GM04503 (cell line): ENCODE measurements around the gene DAAM2.
A peak's percentile ranks its signal among the peaks of the same experiment; 100 is the strongest.

Experiments
- DNase-seq: peaks from one replicate; pipeline ENCODE4 v3.0.0-alpha.2; 2012; ENCODE audit warnings: low read depth

The DAAM2 gene

DNA sequence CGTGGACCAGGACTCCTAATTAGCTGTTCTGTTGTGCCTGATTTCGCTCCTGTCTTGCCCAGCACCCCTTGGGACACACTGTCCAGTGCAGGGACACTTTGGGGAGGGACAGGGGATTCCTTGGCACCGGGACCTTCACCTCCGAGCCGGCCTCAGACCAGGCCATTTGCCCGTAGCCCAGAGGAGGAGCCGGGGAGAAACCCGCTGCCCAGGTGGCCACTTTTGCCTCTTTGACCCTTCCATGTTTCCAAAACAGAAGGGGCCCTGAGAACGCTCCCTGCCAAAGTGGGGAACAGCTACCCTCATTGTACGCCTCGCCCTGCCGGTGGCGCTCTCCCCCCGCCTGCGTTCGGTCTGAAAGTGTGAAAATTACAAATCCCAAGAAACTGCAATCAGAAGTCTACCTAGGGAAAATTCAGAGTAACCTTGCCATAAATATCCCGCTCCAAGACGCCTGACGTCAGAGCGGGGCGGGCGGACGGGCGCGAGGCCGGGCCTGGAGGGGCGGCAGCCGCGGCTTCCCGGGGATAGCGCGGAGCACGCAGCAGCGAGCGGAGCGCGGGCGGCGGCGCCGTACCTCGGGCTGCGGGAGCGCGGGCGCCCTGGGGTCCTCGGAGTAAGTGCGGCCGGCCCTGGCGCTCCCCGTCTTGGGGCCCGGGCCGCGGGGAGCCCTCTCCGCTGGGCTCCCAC is at the start of gene DAAM2:
Gene DAAM2 (plus strand): TSS at position 527 of the 690 bp plus-strand sequence. CDS start 63,927 bp downstream, outside the sequence.
- no peak for DNase-seq

GRCh38 chr6:39746795-39747194 is 45.4 kb upstream of the DAAM2 start:
- DNase-seq = no peak

DNA sequence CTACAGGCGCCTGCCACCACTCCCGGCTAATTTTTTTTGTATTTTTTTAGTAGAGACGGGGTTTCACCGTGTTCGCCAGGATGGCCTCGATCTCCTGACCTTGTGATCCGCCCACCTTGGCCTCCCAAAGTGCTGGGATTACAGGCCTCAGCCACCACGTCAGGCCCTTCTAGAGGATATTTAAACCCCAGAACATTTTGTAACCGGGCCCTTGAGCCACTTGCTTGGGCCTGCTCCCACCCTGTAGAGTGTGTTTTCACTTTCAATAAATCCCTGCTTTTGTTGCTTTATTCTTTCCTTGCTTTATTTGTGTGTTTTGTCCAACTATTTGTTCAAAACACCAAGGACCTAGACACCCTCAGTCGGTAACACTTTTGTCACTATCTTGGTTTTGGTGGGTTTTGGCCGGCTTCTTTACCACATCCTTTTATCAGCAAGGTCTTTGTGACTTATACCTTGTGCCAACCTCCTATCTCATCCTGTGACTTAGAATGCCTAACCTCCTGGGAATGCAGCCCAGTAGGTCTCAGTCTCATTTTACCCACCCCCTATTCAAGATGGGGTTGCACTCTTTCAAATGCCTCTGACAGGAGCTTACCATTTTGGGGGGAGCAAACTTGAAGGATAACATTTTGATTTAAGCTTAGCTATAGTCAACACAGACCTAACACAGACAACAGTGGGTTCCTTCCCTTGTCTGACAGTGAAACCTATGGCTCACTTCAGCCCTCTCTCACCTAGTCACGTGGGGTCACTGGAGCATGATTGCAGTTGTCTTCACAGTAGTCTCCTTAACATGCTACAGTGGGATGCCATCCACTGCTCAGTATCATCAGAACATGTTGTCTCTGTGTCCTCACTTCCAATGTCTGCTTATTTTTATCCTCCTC is 39.1 kb upstream of the DAAM2 start:
- no peak for DNase-seq

DNA sequence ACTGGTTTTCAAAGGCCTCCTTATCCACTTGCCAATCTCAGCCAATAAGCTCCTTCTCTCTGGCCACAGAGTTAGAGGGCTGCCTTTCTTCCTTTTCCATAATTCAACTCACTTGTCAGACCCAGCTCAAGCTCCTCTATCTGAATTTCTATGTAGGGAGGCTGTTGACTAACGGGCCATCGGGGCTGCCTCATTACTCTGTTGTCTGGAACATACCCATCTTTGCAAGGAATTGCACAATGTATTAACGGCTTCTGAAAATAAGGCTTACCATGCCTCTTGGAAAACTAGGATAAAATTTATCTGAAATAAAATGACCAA is 38.5 kb upstream of the DAAM2 start:
- DNase-seq = no peak

GRCh38 chr6:39754514-39755115 is 37.6 kb upstream of the DAAM2 start:
- no peak for DNase-seq

DNA sequence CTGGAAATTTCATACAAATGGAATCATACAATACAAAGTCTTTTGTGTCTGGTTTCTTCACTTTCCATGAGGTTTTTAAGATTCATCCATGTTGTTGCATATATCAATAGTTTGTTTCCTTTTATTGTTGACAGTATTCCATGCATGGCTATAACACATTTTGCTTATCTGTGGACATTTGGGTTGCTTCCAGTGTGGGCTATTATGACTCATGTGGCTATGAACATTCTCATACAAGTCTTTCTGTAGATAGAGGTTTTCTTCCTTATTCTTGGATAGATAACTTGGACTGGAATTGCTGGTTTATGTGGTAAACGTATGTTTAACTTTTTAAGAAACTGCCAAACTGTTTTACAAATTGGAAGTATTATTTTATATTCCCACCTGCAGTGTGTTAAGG is 36.9 kb upstream of the DAAM2 start:
- DNase-seq = no peak

DNA sequence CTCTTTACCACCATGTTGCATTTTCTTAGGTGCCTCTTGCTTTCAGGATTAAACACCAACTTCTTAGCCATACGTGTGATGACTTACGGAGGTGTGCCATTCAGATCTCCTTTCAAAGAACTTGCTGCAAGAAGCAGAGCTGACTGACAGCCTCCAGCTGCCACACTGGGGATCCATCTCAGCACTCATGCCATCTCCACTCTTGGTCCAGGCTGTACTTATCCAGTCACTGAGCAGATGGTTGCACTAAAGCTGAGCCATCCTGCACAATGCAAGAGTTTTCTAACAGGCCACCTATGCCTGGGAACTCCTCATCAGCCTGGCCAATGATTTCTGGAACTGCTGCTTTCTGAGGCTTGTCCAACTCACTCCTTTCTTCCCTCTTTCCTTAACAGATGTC is 35.6 kb upstream of the DAAM2 start:
- DNase-seq = no peak

- no peak for DNase-seq
These were observed 33.1 kb upstream of the DAAM2 start for GRCh38 chr6:39758905-39759605.

DNA sequence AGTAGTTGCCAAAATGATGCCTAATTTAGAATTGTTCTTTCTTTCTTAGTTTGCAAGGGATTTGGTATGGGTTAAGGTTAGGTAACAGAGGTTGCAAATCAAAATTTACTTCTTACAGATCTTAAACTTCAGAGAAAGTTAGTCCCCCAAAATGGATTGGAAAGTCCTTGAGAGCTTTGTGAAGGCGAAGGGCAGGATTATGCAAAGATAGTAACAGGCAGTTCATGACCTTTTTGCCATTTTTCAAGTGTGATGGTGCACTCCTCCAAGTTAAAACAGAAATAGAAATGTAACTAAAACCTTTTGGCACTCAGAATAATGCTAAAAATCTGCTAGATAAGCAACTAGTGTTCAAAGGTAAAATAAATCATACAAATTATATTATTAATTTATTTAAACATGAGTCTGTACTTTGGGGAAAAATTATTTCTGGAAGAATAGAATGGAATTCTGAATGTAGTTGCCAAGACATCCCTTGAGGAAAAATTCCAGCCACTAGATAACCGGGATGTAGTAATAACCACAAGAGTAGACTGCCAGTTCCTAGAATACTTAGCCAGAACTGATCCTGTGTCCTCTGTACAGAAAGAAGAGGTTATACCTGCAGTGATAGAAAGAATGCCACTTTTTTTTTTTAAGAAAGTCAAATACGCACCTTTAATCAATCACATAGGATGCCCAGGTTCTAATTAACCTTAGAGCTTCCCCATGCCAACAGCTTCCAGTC is 31.8 kb upstream of the DAAM2 start:
- no peak for DNase-seq

GRCh38 chr6:39765508-39766065 is 26.6 kb upstream of the DAAM2 start:
- no peak for DNase-seq

- DNase-seq = no peak
These were observed 23.2 kb upstream of the DAAM2 start for GRCh38 chr6:39769012-39769411.

GRCh38 chr6:39770446-39770845 is 21.7 kb upstream of the DAAM2 start:
- DNase-seq = no peak

- DNase-seq = peak; percentile 83
These were observed 19.5 kb upstream of the DAAM2 start for GRCh38 chr6:39772559-39773273.

DNA sequence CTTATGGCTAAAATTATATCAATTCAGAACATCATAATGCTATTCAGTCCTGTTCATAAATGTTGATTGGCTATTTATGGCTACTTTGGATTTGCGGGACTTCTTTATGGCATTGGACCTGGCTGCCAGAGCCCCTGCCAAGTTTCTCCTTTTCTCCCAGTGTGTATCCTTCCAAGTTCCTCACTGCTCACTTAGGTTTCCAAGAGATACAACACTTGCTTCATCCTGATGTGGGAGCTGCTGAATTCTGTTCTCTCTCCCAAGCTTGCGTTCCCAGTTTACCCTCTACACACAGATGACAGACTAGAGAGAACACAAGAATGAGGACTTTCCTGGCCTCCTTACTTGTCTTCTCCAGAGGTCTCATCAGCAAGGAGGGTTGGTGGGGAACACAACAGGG is 18.4 kb upstream of the DAAM2 start:
- no peak for DNase-seq

GRCh38 chr6:39776581-39776980 is 15.6 kb upstream of the DAAM2 start:
- no peak for DNase-seq

GRCh38 chr6:39777218-39777617 is 15.0 kb upstream of the DAAM2 start:
- DNase-seq = no peak

DNA sequence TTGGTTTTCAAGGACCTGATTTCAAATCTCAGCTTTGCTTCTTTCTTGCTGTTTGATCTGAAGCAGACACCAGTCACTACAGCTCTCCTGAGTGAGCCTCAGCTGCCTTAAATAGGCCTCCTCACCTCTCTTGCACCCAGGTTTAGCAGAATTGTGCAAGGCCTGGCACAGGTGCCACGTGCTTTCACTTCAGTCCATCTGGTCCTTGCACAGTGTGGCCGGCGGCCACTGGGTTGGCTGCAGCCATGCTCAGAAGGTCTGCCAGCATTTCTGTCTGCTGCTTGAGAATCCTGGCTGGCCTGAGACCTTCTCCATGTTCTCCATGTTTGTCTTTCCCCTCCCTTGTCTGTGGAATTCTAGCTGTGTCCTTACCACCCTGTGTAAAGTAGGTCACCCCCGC is 14.5 kb upstream of the DAAM2 start:
- DNase-seq = no peak

GRCh38 chr6:39778581-39779255 is 13.5 kb upstream of the DAAM2 start:
- DNase-seq = no peak

DNA sequence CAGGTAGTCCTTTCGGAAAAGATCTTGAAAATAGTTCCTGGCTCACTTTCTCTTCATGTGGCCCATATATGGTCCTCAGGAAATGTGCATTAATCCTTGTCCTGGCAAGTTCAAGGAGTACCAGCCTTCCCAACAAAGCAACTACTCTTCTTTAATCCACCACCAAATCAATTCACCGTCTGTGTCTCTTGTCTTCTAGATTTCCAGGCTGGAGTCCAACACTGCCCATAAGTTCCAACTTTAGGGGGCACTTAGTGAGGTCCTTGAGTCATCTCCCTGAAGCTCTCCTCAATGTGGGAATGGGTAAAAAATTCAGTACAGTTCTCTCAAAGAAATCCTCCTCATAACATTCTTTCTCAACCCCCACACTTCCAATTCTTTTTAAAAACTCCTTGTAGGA is 6.9 kb upstream of the DAAM2 start:
- DNase-seq = no peak

- DNase-seq = no peak
These were observed 5.5 kb upstream of the DAAM2 start for GRCh38 chr6:39786649-39787048.
